ENCODE data around the gene SSTR3. TPM values are rescaled to one million over a fixed set of nuclear protein-coding genes. Genes with fewer than 3 reads are reported as not detected.

Gene SSTR3
- total and polyA plus RNA-seq, 9 of the 15 experiments (the other 6 are each of a cell fraction or from before 2014, with no cell fraction given), result 0.03 TPM; not detected in 8

GRCh38 chr22:37239336-37240239, 27.3 kb upstream of the SSTR3 start (continued):
- TF ChIP-seq MGA (IDR thresholded peaks at IDR 0.05) (no peak), NFE2L1 (tag; IDR thresholded peaks at IDR 0.05; ENCODE audit: borderline replicate concordance, low read depth) (no peak), SP1 (CRISPR knock-in tag; IDR thresholded peaks at IDR 0.05) (no peak)
- TF ChIP-seq, protein P1, sequence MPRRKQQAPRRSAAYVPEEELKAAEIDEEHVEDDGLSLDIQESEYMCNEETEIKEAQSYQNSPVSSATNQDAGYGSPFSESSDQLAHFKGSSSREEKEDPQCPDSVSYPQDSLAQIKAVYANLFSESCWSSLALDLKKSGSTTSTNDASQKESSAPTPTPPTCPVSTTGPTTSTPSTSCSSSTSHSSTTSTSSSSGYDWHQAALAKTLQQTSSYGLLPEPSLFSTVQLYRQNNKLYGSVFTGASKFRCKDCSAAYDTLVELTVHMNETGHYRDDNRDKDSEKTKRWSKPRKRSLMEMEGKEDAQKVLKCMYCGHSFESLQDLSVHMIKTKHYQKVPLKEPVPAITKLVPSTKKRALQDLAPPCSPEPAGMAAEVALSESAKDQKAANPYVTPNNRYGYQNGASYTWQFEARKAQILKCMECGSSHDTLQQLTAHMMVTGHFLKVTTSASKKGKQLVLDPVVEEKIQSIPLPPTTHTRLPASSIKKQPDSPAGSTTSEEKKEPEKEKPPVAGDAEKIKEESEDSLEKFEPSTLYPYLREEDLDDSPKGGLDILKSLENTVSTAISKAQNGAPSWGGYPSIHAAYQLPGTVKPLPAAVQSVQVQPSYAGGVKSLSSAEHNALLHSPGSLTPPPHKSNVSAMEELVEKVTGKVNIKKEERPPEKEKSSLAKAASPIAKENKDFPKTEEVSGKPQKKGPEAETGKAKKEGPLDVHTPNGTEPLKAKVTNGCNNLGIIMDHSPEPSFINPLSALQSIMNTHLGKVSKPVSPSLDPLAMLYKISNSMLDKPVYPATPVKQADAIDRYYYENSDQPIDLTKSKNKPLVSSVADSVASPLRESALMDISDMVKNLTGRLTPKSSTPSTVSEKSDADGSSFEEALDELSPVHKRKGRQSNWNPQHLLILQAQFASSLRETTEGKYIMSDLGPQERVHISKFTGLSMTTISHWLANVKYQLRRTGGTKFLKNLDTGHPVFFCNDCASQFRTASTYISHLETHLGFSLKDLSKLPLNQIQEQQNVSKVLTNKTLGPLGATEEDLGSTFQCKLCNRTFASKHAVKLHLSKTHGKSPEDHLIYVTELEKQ (CRISPR knock-in tag; IDR thresholded peaks at IDR 0.05), result no peak
- TF ChIP-seq, protein P2, sequence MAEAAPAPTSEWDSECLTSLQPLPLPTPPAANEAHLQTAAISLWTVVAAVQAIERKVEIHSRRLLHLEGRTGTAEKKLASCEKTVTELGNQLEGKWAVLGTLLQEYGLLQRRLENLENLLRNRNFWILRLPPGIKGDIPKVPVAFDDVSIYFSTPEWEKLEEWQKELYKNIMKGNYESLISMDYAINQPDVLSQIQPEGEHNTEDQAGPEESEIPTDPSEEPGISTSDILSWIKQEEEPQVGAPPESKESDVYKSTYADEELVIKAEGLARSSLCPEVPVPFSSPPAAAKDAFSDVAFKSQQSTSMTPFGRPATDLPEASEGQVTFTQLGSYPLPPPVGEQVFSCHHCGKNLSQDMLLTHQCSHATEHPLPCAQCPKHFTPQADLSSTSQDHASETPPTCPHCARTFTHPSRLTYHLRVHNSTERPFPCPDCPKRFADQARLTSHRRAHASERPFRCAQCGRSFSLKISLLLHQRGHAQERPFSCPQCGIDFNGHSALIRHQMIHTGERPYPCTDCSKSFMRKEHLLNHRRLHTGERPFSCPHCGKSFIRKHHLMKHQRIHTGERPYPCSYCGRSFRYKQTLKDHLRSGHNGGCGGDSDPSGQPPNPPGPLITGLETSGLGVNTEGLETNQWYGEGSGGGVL (CRISPR knock-in tag; IDR thresholded peaks at IDR 0.05), result no peak
- TF ChIP-seq, protein P3, sequence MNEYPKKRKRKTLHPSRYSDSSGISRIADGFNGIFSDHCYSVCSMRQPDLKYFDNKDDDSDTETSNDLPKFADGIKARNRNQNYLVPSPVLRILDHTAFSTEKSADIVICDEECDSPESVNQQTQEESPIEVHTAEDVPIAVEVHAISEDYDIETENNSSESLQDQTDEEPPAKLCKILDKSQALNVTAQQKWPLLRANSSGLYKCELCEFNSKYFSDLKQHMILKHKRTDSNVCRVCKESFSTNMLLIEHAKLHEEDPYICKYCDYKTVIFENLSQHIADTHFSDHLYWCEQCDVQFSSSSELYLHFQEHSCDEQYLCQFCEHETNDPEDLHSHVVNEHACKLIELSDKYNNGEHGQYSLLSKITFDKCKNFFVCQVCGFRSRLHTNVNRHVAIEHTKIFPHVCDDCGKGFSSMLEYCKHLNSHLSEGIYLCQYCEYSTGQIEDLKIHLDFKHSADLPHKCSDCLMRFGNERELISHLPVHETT (CRISPR knock-in tag; conservative IDR thresholded peaks at IDR 0.05 in 1 of 2, IDR thresholded peaks at IDR 0.05 in 1 of 2), result no peak

All from K562 (cell line).